ENCODE data around the gene SMAD4. TPM values are rescaled to one million over a fixed set of nuclear protein-coding genes. Genes with fewer than 3 reads are reported as not detected.
"Not testable (repeated sequence)": the region's sequence is repeated elsewhere in the genome, so short reads cannot be mapped to it uniquely, and the experiment has no call there.

Gene SMAD4
- 100 to 1,000 TPM; 156 to 169 TPM for total RNA-seq
- polyA plus RNA-seq: 10 to 100 TPM; 46.0 to 69.2 (median 48.6) TPM
- total RNA-seq: 62.7 to 152 (median 67.8) reads per million in 6 experiments

GRCh38 chr18:51029694-51030536, at the start of gene SMAD4:
TSS of gene SMAD4 (plus strand) at chr18:51030213. CDS start at chr18:51047047, 16,834 bp downstream.
- peaks cover 36 to 69% (median 58%) of the 10 kb centered on the region in 4 donors for H3K4me1 Mint-ChIP-seq
- ATAC-seq (peak; percentile 82 to 83), DNase-seq (peak; percentile 94 to 99 (median 98))
- H3K27ac Mint-ChIP-seq: peak within 1 kb of the TSS; percentile 96 to 99 (median 98)
- POLR2A ChIA-PET: interaction anchor here (0.6 to 5.7 kb wide), 24 partner anchors 10 to 763 kb away, joined by 3 to 84 read pairs (median 4); partner anchors contain the start of genes CFAP53, ELAC1, MBD1 and ME2
- no peaks in the 10 kb centered on the region for H3K27me3 Mint-ChIP-seq
- H3K36me3 Mint-ChIP-seq: peaks cover 2 to 29% (median 4%) of the 10 kb centered on the region in 3 donors
- H3K4me3 Mint-ChIP-seq: peak within 1 kb of the TSS; percentile 95 to 99 (median 96)
- peaks cover 0 to 2% (median 0%) of the 10 kb centered on the region in 9 donors for H3K9me3 Mint-ChIP-seq

- Mint-ChIP-seq H3K36me3 (peaks cover 17 to 79% (median 50%) of the 10 kb centered on the region in 3 donors), H3K27me3 (no peaks in the 10 kb centered on the region), H3K9me3 (peaks cover 0 to 5% (median 0%) of the 10 kb centered on the region in 9 donors), H3K4me3 (no peak overlapping the region), H3K27ac (no peak overlapping the region), H3K4me1 (peaks cover 3 to 27% (median 16%) of the 10 kb centered on the region in 4 donors)
- POLR2A ChIA-PET: no interaction called here
- ATAC-seq (no peak), DNase-seq (no peak)
Observed at GRCh38 chr18:50981381-50981780, 48.6 kb upstream of the SMAD4 start.

GRCh38 chr18:50982086-50982801, 47.8 kb upstream of the SMAD4 start:
- peak overlapping the region in 1 of 10 donors; percentile 15 for H3K27ac Mint-ChIP-seq
- POLR2A ChIA-PET: no interaction called here
- H3K4me3 Mint-ChIP-seq: no peak overlapping the region
- H3K36me3 Mint-ChIP-seq: peaks cover 13 to 79% (median 46%) of the 10 kb centered on the region in 3 donors
- peaks cover 0 to 3% (median 0%) of the 10 kb centered on the region in 9 donors for H3K9me3 Mint-ChIP-seq
- H3K27me3 Mint-ChIP-seq: no peaks in the 10 kb centered on the region
- ATAC-seq (no peak), DNase-seq (no peak)
- peaks cover 3 to 27% (median 16%) of the 10 kb centered on the region in 4 donors for H3K4me1 Mint-ChIP-seq

GRCh38 chr18:50982802-50983179, 47.2 kb upstream of the SMAD4 start:
- H3K4me3 Mint-ChIP-seq: no peak overlapping the region
- POLR2A ChIA-PET: interaction anchor here (0.7 kb wide), 1 partner anchor 54 kb away, joined by 10 read pairs; no protein-coding TSS in a partner anchor
- peaks cover 10 to 78% (median 43%) of the 10 kb centered on the region in 3 donors for H3K36me3 Mint-ChIP-seq
- no peaks in the 10 kb centered on the region for H3K27me3 Mint-ChIP-seq
- DNase-seq (no peak), ATAC-seq (no peak)
- H3K27ac Mint-ChIP-seq: peak overlapping the region in 1 of 10 donors; percentile 15
- peaks cover 0 to 3% (median 0%) of the 10 kb centered on the region in 9 donors for H3K9me3 Mint-ChIP-seq
- H3K4me1 Mint-ChIP-seq: peaks cover 3 to 26% (median 16%) of the 10 kb centered on the region in 4 donors

GRCh38 chr18:50986360-50987087, 43.5 kb upstream of the SMAD4 start:
- H3K27me3 Mint-ChIP-seq: no peaks in the 10 kb centered on the region
- no peaks in the 10 kb centered on the region for H3K9me3 Mint-ChIP-seq
- ATAC-seq (no peak), DNase-seq (no peak)
- H3K36me3 Mint-ChIP-seq: peaks cover 0 to 48% (median 27%) of the 10 kb centered on the region in 3 donors
- no peak overlapping the region for H3K4me3 Mint-ChIP-seq
- H3K27ac Mint-ChIP-seq: peak overlapping the region in 2 of 10 donors; percentile 15 to 78
- H3K4me1 Mint-ChIP-seq: peaks cover 3 to 9% (median 5%) of the 10 kb centered on the region in 4 donors
- POLR2A ChIA-PET: no interaction called here

GRCh38 chr18:50987261-50987660, 42.8 kb upstream of the SMAD4 start:
- Mint-ChIP-seq H3K4me3 (no peak overlapping the region), H3K27me3 (no peaks in the 10 kb centered on the region), H3K27ac (no peak overlapping the region), H3K9me3 (no peaks in the 10 kb centered on the region), H3K36me3 (peaks cover 0 to 49% (median 27%) of the 10 kb centered on the region in 3 donors), H3K4me1 (peaks cover 3 to 7% (median 4%) of the 10 kb centered on the region in 4 donors)
- POLR2A ChIA-PET: no interaction called here
- ATAC-seq (no peak), DNase-seq (no peak)

- ATAC-seq: no peak
- POLR2A ChIA-PET: no interaction called here
- no peaks in the 10 kb centered on the region for H3K9me3 Mint-ChIP-seq
Observed at GRCh38 chr18:50989711-50990110, 40.3 kb upstream of the SMAD4 start.

GRCh38 chr18:50992351-50992762, 37.7 kb upstream of the SMAD4 start:
- Mint-ChIP-seq H3K27ac (no peak overlapping the region), H3K27me3 (no peaks in the 10 kb centered on the region), H3K9me3 (peaks cover 0 to 2% (median 0%) of the 10 kb centered on the region in 9 donors), H3K4me3 (no peak overlapping the region), H3K36me3 (peaks cover 5 to 15% (median 10%) of the 10 kb centered on the region in 3 donors), H3K4me1 (no peaks in the 10 kb centered on the region)
- POLR2A ChIA-PET: no interaction called here
- DNase-seq (no peak), ATAC-seq (no peak)

More at GRCh38 chr18:50989711-50990110, 40.3 kb upstream of the SMAD4 start:
- H3K36me3 Mint-ChIP-seq: peaks cover 0 to 37% (median 17%) of the 10 kb centered on the region in 3 donors
- no peaks in the 10 kb centered on the region for H3K27me3 Mint-ChIP-seq
- DNase-seq: no peak
- H3K4me1 Mint-ChIP-seq: peaks cover 0 to 2% (median 0%) of the 10 kb centered on the region in 4 donors
- H3K27ac Mint-ChIP-seq: no peak overlapping the region
- no peak overlapping the region for H3K4me3 Mint-ChIP-seq

GRCh38 chr18:50994031-50994430, 36.0 kb upstream of the SMAD4 start:
- POLR2A ChIA-PET: interaction anchor here (1.2 kb wide), 1 partner anchor 37 kb away, joined by 4 read pairs; the partner anchor contains the start of gene SMAD4
- Mint-ChIP-seq H3K4me3 (no peak overlapping the region), H3K27ac (no peak overlapping the region)

GRCh38 chr18:51003174-51003573, 26.8 kb upstream of the SMAD4 start:
- H3K4me1 Mint-ChIP-seq, H3K27me3 Mint-ChIP-seq, DNase-seq, H3K4me3 Mint-ChIP-seq, ATAC-seq, POLR2A ChIA-PET, H3K27ac Mint-ChIP-seq: not testable (repeated sequence)
- Mint-ChIP-seq H3K9me3 (peaks cover 0 to 10% (median 3%) of the 10 kb centered on the region in 9 donors), H3K36me3 (peaks cover 5 to 23% (median 8%) of the 10 kb centered on the region in 3 donors)

More at GRCh38 chr18:50994031-50994430, 36.0 kb upstream of the SMAD4 start:
- Mint-ChIP-seq H3K9me3 (peaks cover 0 to 2% (median 0%) of the 10 kb centered on the region in 9 donors), H3K4me1 (no peaks in the 10 kb centered on the region), H3K27me3 (no peaks in the 10 kb centered on the region), H3K36me3 (peaks cover 5 to 7% (median 6%) of the 10 kb centered on the region in 3 donors)
- DNase-seq (no peak), ATAC-seq (no peak)

- H3K36me3 Mint-ChIP-seq: peaks cover 0 to 9% (median 8%) of the 10 kb centered on the region in 3 donors
- peaks cover 0 to 10% (median 3%) of the 10 kb centered on the region in 9 donors for H3K9me3 Mint-ChIP-seq
- H3K4me1 Mint-ChIP-seq: peaks cover 0 to 5% (median 0%) of the 10 kb centered on the region in 4 donors
- H3K27ac Mint-ChIP-seq: no peak overlapping the region
- no peaks in the 10 kb centered on the region for H3K27me3 Mint-ChIP-seq
- ATAC-seq: no peak
- H3K4me3 Mint-ChIP-seq: no peak overlapping the region
- no peak for DNase-seq
- POLR2A ChIA-PET: no interaction called here
Observed at GRCh38 chr18:51006061-51006818, 23.8 kb upstream of the SMAD4 start.
